HCT116 (cell line): ENCODE data around the gene GAP43. TPM values are rescaled to one million over a fixed set of nuclear protein-coding genes. Genes with fewer than 3 reads are reported as not detected.

Experiments used
- ATAC-seq: fragments of 200-7000 bp; cut with Tn5 transposase; 2 replicates; pipeline ENCODE4 v1.9.1; 2020; ENCODE audit warnings: mild to moderate bottlenecking, moderate library complexity
- BruUV-seq: library from RNA; stranded (reverse); fragments of 400-500 nt; replicated peaks from 2 replicates; lab custom pipeline; 2021; lab: Mats Ljungman, UMichigan
- CTCF ChIA-PET: fragments of 300-600 bp; sonication (Branson Sonifier 250); formaldehyde crosslinking; loops from one replicate; lab custom pipeline; 2021; ENCODE audit warnings: antibody characterized with exemption; lab: Charles Lee
- POLR2A ChIA-PET: fragments of 300-600, 350-600 bp; sonication (Branson Sonifier 250); formaldehyde crosslinking; loops from one replicate; lab custom pipeline; 2021; ENCODE audit warnings: antibody characterized with exemption; lab: Charles Lee
- RAD21 ChIA-PET, 2 experiments: fragments of 300-600 bp; sonication (Branson Sonifier 250); formaldehyde crosslinking; loops; one replicate each; lab custom pipeline; 2023; ENCODE audit warnings: low total read pairs in 2 of 2; ENCODE audit not compliant: uncharacterized antibody in 2 of 2, unreplicated experiment in 2 of 2, low non-redundant PET in 1 of 2; lab: Charles Lee
- DNase-seq: peaks from one replicate; pipeline ENCODE4 v3.0.0-alpha.2; 2010; ENCODE audit warnings: low read depth, low spot score
- H2AFZ ChIP-seq: fragments of 200-600 bp; shearing (Covaris generic), sonication (generic); 2 replicates; pipeline ENCODE4 v1.6.1; 2017; ENCODE audit warnings: low read depth, mixed run types, mixed read lengths, antibody characterized with exemption, low read length; ENCODE audit not compliant: poor library complexity, severe bottlenecking
- H3K27ac ChIP-seq: 2 replicates; pipeline ENCODE4 v1.5.1; 2012; ENCODE audit warnings: low read depth, low read length
- H3K27me3 ChIP-seq: fragments of 200-600 bp; sonication (generic); 2 replicates; pipeline ENCODE4 v1.6.1; 2016; ENCODE audit warnings: mixed run types, low read length, mixed read lengths; ENCODE audit not compliant: insufficient read depth
- H3K36me3 ChIP-seq, 2 experiments: fragments of 200-500 bp in 1 of 2; fragments of 200-600 bp in 1 of 2; sonication (Bioruptor generic) in 1 of 2; sonication (generic) in 1 of 2; 2 replicates each; pipeline versions ENCODE4 v1.5.1 to v1.6.1; 2014 to 2016; ENCODE audit warnings: low read length in 2 of 2, inconsistent platforms in 1 of 2, mixed read lengths in 1 of 2, mixed run types in 1 of 2; ENCODE audit not compliant: insufficient read depth in 2 of 2, control insufficient read depth in 1 of 2
- H3K4me1 ChIP-seq, 2 experiments: fragments of 200-600 bp in 1 of 2; sonication (generic) in 1 of 2; 2 replicates each; pipeline versions ENCODE4 v1.5.1 to v1.6.1; 2012 to 2017; ENCODE audit warnings: low read length in 2 of 2, inconsistent platforms in 1 of 2, mild to moderate bottlenecking in 1 of 2, mixed read lengths in 1 of 2, mixed run types in 1 of 2, moderate library complexity in 1 of 2; ENCODE audit not compliant: insufficient read depth in 2 of 2, control insufficient read depth in 1 of 2
- H3K4me2 ChIP-seq: fragments of 200-600 bp; sonication (generic); 2 replicates; pipeline ENCODE4 v1.6.1; 2017; ENCODE audit warnings: mixed run types, low read length, mixed read lengths
- H3K4me3 ChIP-seq, 2 experiments: fragments of 200-600 bp in 1 of 2; sonication (generic) in 1 of 2; replicated peaks in 1 of 2; 2 replicates each; pipeline ENCODE4 v1.5.1; 2011 to 2016; ENCODE audit warnings: low read length in 2 of 2, control low read depth in 1 of 2, low read depth in 1 of 2, mild to moderate bottlenecking in 1 of 2, mixed read lengths in 1 of 2, mixed run types in 1 of 2
- H3K79me2 ChIP-seq: fragments of 200-600 bp; sonication (generic); 2 replicates; pipeline ENCODE4 v1.6.1; 2017; ENCODE audit warnings: mild to moderate bottlenecking, mixed run types, low read length, moderate library complexity, mixed read lengths; ENCODE audit not compliant: insufficient read depth
- H3K9ac ChIP-seq: fragments of 200-600 bp; sonication (generic); 2 replicates; pipeline ENCODE4 v1.6.1; 2016; ENCODE audit warnings: low read length, mixed read lengths
- H3K9me2 ChIP-seq: fragments of 200-600 bp; sonication (generic), shearing (Covaris generic); 2 replicates; pipeline ENCODE4 v1.6.1; 2017; ENCODE audit warnings: mixed run types, mild to moderate bottlenecking, moderate library complexity; ENCODE audit not compliant: insufficient read depth
- H3K9me3 ChIP-seq, 2 experiments: fragments of 200-500 bp in 1 of 2; fragments of 200-600 bp in 1 of 2; sonication (Bioruptor generic) in 1 of 2; sonication (generic) in 1 of 2; 2 replicates each; pipeline ENCODE4 v1.6.1; 2014 to 2017; ENCODE audit warnings: low read length in 2 of 2, mixed read lengths in 2 of 2, inconsistent platforms in 1 of 2, low read depth in 1 of 2, mild to moderate bottlenecking in 1 of 2, mixed run types in 1 of 2, moderate library complexity in 1 of 2; ENCODE audit not compliant: control insufficient read depth in 1 of 2, insufficient read depth in 1 of 2
- H4K20me1 ChIP-seq: fragments of 200-600 bp; sonication (generic), shearing (Covaris generic); 2 replicates; pipeline ENCODE4 v1.6.1; 2017; ENCODE audit warnings: mixed run types, mild to moderate bottlenecking, moderate library complexity; ENCODE audit not compliant: insufficient read depth
- CTCF ChIP-seq, 3 experiments: fragments of 200-600 bp in 1 of 3; sonication (generic) in 1 of 3; IDR thresholded peaks in 2 of 3; conservative IDR thresholded peaks in 1 of 3; 2 replicates each; pipeline ENCODE4 v1.5.1; 2012 to 2017; ENCODE audit warnings: low read depth in 2 of 3, low read length in 2 of 3, antibody characterized with exemption in 1 of 3, borderline replicate concordance in 1 of 3, control low read depth in 1 of 3, mild to moderate bottlenecking in 1 of 3, mixed read lengths in 1 of 3, mixed run types in 1 of 3, moderate library complexity in 1 of 3; ENCODE audit not compliant: insufficient read depth in 1 of 3
- ELF1 ChIP-seq: IDR thresholded peaks from 2 replicates; pipeline ENCODE4 v1.6.1; 2012; ENCODE audit warnings: low read depth, borderline replicate concordance
- EZH2phosphoT487 ChIP-seq: fragments of 200-600 bp; IDR thresholded peaks from 2 replicates; pipeline ENCODE4 v1.6.1; 2018; ENCODE audit warnings: antibody characterized with exemption, borderline replicate concordance
- FOSL1 ChIP-seq: IDR thresholded peaks from 2 replicates; pipeline ENCODE4 v1.6.1; 2012; ENCODE audit warnings: low read depth
- MAX ChIP-seq: IDR thresholded peaks from 2 replicates; pipeline ENCODE4 v1.6.1; 2012
- REST ChIP-seq: IDR thresholded peaks from 2 replicates; pipeline ENCODE4 v1.6.1; 2012; ENCODE audit warnings: low read depth
- SIN3A ChIP-seq: IDR thresholded peaks from 2 replicates; pipeline ENCODE4 v1.6.1; 2012; ENCODE audit warnings: low read depth
- YY1 ChIP-seq: IDR thresholded peaks from 2 replicates; pipeline ENCODE4 v1.6.1; 2011; ENCODE audit warnings: low read length, low read depth, moderate library complexity, mild to moderate bottlenecking; ENCODE audit not compliant: insufficient replicate concordance; ENCODE audit errors: extremely low read depth
- ZNF274 ChIP-seq: fragments of 200-500 bp; sonication (Bioruptor generic); IDR thresholded peaks from 2 replicates; pipeline ENCODE4 v1.6.1; 2014; ENCODE audit warnings: mild to moderate bottlenecking, low read depth, low read length, inconsistent platforms
- intact Hi-C: fragments of 100-400 bp; cut with micrococcal nuclease; formaldehyde crosslinking; loops from 2 replicates; pipeline ENCODE4 v1.10.0; 2022
- total RNA-seq: library from RNA; stranded (reverse); gene quantifications from one replicate; pipeline ENCODE4 v1.2.1, GENCODE V29; 2021; ENCODE audit not compliant: unreplicated experiment

Gene GAP43
- total RNA-seq, 1 experiment from 2014 or later: not detected

- H3K4me2 ChIP-seq: no peak overlapping the region
- no peaks in the 10 kb centered on the region for H3K9me2 ChIP-seq
- BruUV-seq: no TSS peak
- H3K36me3 ChIP-seq: no peaks in the 10 kb centered on the region
- ChIA-PET RAD21 (no interaction called here), POLR2A (no interaction called here), CTCF (no interaction called here)
- no peak overlapping the region for H3K4me3 ChIP-seq
- no peak for TF ChIP-seq EZH2phosphoT487
- no peak for TF ChIP-seq ZNF274
- no peak for TF ChIP-seq ELF1
- intact Hi-C loops: loop anchor here (10.0 kb wide), 1 partner anchor 90 kb away; no protein-coding TSS in a partner anchor
- H3K9me3 ChIP-seq: no peaks in the 10 kb centered on the region
- H3K79me2 ChIP-seq: no peaks in the 10 kb centered on the region
- ATAC-seq (no peak), DNase-seq (no peak)
- no peak overlapping the region for H3K27ac ChIP-seq
- H3K9ac ChIP-seq: no peak overlapping the region
- no peak overlapping the region for H2AFZ ChIP-seq
- H3K4me1 ChIP-seq: peaks cover 0 to 11% of the 10 kb centered on the region in 2 experiments; a peak in 2 of 4 replicates
- no peaks in the 10 kb centered on the region for H3K27me3 ChIP-seq
- H4K20me1 ChIP-seq: no peaks in the 10 kb centered on the region
Observed at GRCh38 chr3:115695090-115695489, 71.8 kb downstream of the GAP43 start.

- intact Hi-C loops: loop anchor here (10.0 kb wide), 1 partner anchor 87 kb away; no protein-coding TSS in a partner anchor
- Histone ChIP-seq H3K4me2 (0 out of 2 replicates have a peak overlapping the region, but pooled peaks have one; percentile 23), H3K9me3 (no peaks in the 10 kb centered on the region), H2AFZ (peak overlapping the region; percentile 90), H4K20me1 (no peaks in the 10 kb centered on the region), H3K4me3 (no peak overlapping the region), H3K79me2 (no peaks in the 10 kb centered on the region), H3K4me1 (peaks cover 0 to 11% of the 10 kb centered on the region in 2 experiments; a peak in 2 of 4 replicates), H3K27ac (no peak overlapping the region), H3K9ac (no peak overlapping the region), H3K27me3 (no peaks in the 10 kb centered on the region), H3K36me3 (no peaks in the 10 kb centered on the region), H3K9me2 (no peaks in the 10 kb centered on the region)
- POLR2A ChIA-PET: no interaction called here
- no TSS peak for BruUV-seq
- DNase-seq: no peak
- TF ChIP-seq FOSL1 (0 out of 2 replicates have a peak, but pooled peaks have one; percentile 11), SIN3A (no peak), YY1 (peak; percentile 41), MAX (peak; percentile 55), CTCF (IDR thresholded peaks at IDR 0.05 in 2 of 3, conservative IDR thresholded peaks at IDR 0.05 in 1 of 3; ENCODE audit: borderline replicate concordance in 1 of 3, insufficient read depth in 1 of 3, low read depth in 2 of 3, low read length in 2 of 3) (no peak), REST (peak; percentile 22; the same call in 1 of the 2 replicates)
- RAD21 ChIA-PET: no interaction called here
- ATAC-seq: no peak
- CTCF ChIA-PET: interaction anchor here (1.0 kb wide), 1 partner anchor 87 kb away, joined by 3 read pairs; no protein-coding TSS in a partner anchor
Observed at GRCh38 chr3:115697263-115698053, 74.1 kb downstream of the GAP43 start.
